DMS53 (cell line): Measurements from ENCODE around the gene LMBRD2.
"Not testable (repeated sequence)": the region's sequence is repeated elsewhere in the genome, so short reads cannot be mapped to it uniquely, and the experiment has no call there.

ENCODE experiments used
- DNase-seq: peaks from one replicate; lab custom pipeline; 2025; lab: John Stamatoyannopoulos, UW

Gene LMBRD2

DNA sequence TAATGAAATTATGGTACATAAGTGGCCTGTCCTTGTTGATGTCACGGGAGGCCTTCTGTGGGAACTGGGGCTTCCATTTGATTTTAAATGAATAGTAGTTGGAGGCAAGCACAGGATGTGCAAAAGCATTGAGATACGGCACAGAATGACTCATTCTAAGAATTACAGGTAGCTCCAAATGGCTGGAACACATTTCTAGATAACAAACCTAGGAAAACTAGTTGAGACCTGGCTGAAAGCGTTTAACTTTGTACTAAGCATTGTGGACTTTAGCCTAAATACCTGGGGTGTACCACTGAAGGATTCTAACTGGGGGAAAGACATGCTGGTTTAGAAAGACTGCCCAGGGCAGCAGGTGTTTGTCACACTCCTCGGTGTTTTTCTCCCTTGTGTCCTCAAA lies 9.7 kb upstream of the LMBRD2 start:
- DNase-seq = no peak

DNA sequence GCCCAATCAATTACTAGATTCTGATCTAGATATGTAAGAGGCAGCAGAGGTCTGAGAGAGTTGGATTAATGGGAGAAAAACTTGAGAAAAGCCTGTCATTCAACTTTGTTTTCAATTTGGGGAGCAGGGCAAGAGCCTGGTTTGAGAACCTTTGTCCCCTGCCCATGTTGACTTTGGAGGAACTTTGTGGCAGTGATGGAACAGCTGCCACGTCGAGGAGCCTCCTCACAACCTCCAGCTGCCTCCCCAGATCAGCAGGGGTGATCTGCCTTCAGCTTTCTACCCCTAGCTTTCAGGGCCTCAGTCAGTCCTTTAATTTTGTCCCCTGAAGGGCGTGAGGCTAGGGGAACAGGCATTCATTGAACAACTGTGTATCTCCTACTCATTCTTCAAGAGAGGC lies 8.9 kb upstream of the LMBRD2 start:
- DNase-seq = no peak

- no peak for DNase-seq
Measured at GRCh38 chr5:36158144-36158543, 6.5 kb upstream of the LMBRD2 start.

DNA sequence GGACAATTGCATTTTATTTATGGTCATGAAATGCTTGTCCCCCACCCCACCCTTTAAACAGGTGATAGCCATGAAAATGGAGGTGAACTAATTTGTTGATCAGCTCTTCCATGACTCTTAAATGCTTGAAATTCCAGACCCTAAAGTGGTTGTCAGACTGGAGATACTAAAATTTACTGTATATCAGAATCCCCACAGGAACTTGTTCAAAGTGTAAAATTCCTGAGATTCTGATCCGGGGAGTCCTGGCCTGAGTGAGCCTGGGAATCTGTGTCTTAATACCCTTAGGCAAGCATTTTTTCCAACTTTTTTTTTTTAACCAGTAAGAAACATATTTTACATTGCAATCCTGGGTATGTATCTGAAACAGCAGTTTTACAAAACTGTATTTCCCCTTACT lies 4.9 kb upstream of the LMBRD2 start:
- DNase-seq = no peak

GRCh38 chr5:36156121-36156601 lies 4.5 kb upstream of the LMBRD2 start:
- DNase-seq = peak; percentile 10

DNA sequence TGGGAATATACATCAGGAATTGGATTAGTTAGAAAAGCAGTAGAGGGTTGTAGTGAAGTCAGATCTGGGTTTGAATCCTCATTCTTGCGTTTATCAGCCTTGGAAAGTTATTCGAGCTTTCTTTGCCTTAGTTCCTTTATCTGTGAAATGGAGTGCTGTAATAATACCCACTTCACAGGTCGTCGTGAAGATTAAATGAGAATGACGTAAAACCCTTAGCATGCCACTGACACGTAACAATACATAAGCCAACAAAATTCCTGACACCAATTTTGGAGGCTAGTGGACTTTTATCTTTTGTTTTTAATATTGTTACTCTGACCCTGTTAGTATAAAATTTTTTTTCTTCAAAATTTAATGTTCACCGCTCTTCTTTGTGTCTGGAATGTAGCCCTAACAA lies 3.6 kb upstream of the LMBRD2 start:
- DNase-seq = no peak

GRCh38 chr5:36153726-36154125 lies 2.0 kb upstream of the LMBRD2 start:
- DNase-seq = no peak

GRCh38 chr5:36153298-36153677 lies 1.6 kb upstream of the LMBRD2 start:
- no peak for DNase-seq

DNA sequence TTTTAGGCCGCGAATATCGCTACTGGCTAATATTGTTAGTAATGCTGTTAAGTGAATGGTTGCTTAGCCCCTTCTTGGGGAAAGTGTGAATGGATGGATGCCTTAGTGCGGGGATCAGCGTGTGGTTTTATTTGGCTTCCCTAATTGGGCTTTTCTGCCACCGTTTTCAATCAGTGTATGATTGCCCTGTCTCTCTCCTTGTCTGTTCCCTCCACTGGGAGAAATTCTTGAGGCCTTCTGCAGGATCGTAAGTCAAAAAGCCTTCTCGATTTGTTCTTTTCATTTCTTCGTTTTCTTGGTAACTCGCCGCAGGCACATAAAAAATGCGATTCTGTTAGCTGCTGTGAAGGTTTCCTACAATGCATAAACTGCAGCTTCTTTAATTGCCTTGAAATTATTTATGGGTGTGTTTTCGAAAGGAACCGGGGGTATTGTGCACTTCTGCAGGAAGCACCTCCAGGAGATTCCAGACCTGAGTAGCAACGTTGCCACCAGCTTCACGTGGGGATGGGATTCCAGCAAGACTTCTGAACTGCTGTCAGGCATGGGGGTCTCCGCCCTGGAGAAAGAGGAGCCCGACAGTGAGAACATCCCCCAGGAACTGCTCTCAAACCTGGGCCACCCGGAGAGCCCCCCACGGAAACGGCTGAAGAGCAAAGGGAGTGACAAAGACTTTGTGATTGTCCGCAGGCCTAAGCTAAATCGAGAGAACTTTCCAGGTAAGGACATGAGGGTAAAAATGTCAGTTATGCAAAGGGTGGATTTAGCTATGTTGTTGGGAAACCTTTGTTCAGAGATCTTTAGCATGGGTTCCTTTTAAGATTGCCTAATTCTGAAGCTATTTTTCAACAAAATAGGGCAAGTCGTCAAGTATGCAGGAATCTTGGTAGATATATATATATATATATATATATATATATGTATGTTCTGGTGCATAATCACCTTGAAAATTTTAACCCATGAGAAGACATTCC lies 924 bp upstream of the LMBRD2 start:
- DNase-seq = peak; percentile 24

GRCh38 chr5:36150676-36151433 lies 832 bp downstream of the LMBRD2 start:
- peak; percentile 48 for DNase-seq

GRCh38 chr5:36147681-36148080 lies 4.0 kb downstream of the LMBRD2 start:
- no peak for DNase-seq

DNA sequence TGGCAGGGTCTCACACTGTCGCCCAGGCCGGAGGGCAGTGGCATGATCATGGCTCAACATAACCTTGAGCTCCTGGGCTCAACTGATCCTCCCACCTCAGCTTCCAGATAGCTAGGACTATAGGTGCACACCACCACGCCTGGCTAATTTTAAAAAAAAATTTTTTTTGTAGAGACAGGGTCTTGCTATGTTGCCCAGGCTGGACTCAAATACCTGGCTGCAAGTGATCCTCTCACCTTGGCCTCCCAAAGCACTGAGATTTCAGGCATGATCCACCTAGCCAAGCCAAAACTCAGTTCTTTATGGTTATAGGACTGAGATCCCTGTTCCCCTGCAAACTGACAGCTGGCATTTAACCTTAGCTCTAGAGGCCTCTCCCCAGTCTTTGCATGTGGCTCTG lies 5.3 kb downstream of the LMBRD2 start:
- no peak for DNase-seq

DNA sequence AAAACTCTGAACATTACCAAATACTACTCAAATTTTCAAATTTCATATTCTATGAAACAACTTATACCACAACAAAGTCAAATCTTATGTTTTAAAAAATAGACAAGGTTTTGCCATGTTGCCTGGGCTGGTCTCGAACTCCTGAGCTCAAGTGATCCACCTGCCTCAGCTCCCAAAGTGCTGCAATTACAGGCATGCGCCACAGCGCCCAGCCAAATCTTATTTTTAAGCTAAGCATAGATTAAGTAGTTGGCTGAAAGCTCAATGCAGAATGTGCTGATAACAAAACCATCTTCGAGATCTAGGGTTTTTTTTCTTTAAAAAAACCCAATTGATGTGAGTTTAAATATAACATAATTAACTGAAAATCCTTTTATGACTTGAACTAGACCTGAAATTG lies 6.4 kb downstream of the LMBRD2 start:
- no peak for DNase-seq

GRCh38 chr5:36138900-36139683 lies 12.6 kb downstream of the LMBRD2 start:
- peak; percentile 14 for DNase-seq

GRCh38 chr5:36136581-36136980 lies 15.1 kb downstream of the LMBRD2 start:
- DNase-seq = no peak

DNA sequence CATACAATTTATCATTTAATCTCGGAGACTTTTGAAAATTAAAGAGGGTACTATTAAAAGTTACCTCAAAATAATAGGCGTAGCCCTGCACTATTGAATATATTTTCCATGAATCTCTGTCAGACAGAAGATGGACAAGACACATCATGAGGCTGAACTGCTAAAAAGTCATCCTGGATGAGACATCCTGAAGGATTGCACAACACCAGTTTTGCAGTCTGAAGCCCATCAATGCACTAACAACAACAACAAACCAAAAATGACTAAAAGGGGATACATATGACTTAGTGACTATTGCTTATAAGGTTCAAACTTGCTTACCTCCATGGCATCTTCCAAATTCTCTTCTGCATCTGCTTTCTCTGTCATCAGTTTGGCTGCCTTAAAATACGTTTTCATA lies 15.7 kb downstream of the LMBRD2 start:
- DNase-seq = no peak

GRCh38 chr5:36133009-36133408 lies 18.7 kb downstream of the LMBRD2 start:
- DNase-seq = not testable (repeated sequence)

DNA sequence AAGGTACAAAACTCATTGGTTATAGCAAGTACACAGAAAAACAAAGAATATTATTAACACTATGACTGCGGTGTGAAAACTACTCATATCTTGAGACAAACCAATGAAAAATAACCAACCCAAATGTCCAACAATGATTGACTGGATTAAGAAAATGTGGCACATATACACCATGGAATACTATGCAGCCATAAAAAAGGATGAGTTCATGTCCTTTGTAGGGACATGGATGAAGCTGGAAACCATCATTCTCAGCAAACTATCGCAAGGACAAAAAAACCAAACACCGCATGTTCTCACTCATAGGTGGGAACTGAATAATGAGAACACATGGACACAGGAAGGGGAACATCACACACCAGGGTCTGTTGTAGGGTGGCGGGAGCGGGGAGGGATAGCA lies 22.0 kb downstream of the LMBRD2 start:
- DNase-seq = not testable (repeated sequence)

DNA sequence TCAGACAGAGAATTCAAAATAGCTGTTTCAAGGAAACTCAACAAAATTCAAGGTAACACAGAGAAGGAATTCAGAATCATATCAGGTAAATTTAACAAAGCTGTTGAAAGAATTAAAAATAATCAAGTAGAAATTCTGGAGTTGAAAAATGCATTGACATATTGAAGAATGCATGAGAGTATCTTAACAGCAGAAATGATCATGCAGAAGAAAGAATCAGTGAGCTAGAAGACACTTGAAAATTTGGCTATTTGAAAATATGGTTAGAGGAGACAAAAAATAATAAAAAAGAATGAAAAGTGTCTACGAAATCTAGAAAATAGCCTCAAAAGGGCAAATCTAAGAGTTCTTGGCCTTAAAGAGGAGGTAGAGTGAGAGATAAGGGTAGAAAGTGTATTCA lies 22.9 kb downstream of the LMBRD2 start:
- no peak for DNase-seq

DNA sequence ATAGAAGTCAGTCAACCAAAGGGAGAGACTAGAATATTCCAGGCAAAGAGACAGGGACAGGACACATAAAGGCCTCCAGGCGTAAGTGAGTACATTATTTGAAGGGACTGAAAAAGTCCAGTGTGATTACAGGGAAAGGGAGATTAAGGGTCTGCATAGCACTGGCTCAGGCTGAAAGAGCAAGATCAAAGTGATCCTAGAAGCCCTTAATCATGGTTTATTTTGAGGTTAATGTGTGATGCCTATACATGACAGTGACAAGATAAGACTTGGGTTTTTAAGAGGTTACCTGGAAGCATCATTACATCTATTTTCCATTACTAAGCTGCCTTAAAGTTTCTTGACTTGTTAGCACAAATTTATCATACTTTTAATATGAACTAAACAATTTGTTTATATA lies 25.8 kb downstream of the LMBRD2 start:
- no peak for DNase-seq

DNA sequence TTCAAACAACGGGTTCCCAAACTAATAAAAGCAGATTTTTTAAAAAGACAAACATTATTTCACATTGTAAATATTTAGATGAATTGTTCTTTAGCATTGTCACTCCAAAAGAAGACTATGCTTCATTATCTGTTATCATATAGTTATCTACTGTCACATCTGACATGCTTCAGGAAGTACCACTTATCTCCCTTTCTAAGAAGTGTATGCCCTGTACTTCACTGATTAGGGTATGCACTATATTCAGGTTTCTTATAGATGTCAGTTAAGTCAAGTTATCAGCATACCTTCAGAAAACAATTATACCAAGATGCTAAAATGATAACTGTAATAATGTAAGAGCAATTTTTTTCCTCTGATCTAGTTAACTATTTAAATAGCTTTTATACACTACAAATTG lies 40.4 kb downstream of the LMBRD2 start:
- no peak for DNase-seq

- DNase-seq = peak; percentile 28
Measured at GRCh38 chr5:36108758-36109460, 42.8 kb downstream of the LMBRD2 start.
